ELR (cell line): ENCODE results near the gene RAB3B.
"Not testable (repeated sequence)": the region's sequence is repeated elsewhere in the genome, so short reads cannot be mapped to it uniquely, and the experiment has no call there.

Source experiments
- DNase-seq: peaks from one replicate; pipeline ENCODE4 v3.0.0-alpha.2; 2015; ENCODE audit warnings: low read depth

Gene RAB3B, protein sequence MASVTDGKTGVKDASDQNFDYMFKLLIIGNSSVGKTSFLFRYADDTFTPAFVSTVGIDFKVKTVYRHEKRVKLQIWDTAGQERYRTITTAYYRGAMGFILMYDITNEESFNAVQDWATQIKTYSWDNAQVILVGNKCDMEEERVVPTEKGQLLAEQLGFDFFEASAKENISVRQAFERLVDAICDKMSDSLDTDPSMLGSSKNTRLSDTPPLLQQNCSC

GRCh38 chr1:51990478-51990965 is at the start of gene RAB3B:
TSS of gene RAB3B (minus strand) at chr1:51990700. CDS start at chr1:51977117, 13,583 bp downstream.
- peak; percentile 81 for DNase-seq

DNA sequence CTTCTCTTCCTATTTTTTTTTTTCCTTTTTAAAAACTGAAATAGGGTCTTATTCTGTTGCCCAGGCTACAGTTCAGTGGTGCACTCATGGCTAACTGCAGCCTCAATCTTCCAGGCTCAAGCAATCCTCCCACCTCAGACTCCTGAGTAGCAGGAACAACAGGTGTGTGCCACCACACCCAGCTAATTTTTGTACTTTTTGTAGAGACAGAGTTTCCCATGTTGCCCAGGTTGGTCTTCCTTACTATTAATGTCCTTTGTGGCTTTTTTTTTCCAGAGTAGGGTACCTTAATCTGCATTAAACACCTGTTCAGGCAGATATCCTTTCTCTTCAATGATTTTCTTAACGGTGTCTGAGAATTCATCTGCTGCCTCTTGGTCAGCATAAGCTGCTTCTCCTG is 47.4 kb upstream of the RAB3B start:
- no peak for DNase-seq

GRCh38 chr1:52037402-52037814 is 46.9 kb upstream of the RAB3B start:
- DNase-seq: no peak

- no peak for DNase-seq
Measured at GRCh38 chr1:52034050-52034384, 43.5 kb upstream of the RAB3B start.

- peak; percentile 94 for DNase-seq
Measured at GRCh38 chr1:52033190-52034049, 42.9 kb upstream of the RAB3B start, which contains the start of gene KTI12. TSS of gene KTI12 (minus strand) at chr1:52033810. CDS start at chr1:52033761, 49 bp downstream.

GRCh38 chr1:52032785-52033131 is 42.3 kb upstream of the RAB3B start:
- peak; percentile 74 for DNase-seq

DNA sequence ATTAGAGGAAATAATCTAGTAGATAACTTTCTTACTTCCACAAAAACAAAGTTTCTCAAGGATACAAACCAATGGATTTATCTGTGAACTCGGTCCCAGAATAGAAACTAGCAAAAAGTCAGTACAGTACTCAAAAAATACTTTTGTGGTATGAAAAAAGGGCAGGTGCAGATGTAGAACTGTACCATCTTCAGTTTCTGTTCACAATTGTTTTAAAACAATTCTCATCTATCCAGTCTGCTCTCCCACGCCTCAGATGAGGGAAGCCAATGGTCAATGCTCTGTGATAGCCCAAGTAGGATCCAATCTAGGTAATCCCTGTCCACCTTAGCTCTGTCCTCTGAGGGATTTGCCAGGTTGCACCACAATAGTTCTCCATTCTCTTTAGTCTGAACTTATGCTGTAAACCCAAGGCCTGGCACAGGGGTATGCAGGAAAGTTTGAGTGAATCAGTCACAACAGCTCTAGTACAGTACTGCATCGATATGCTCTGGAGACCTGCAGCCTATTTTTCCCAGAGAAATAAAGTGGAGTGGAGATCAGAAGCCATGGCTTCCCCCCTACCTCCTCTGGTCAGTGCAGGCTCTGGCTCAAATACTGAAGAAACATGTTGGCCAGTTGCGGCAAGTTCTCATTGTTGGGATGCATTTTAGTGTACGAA is 41.8 kb upstream of the RAB3B start:
- DNase-seq: no peak

DNA sequence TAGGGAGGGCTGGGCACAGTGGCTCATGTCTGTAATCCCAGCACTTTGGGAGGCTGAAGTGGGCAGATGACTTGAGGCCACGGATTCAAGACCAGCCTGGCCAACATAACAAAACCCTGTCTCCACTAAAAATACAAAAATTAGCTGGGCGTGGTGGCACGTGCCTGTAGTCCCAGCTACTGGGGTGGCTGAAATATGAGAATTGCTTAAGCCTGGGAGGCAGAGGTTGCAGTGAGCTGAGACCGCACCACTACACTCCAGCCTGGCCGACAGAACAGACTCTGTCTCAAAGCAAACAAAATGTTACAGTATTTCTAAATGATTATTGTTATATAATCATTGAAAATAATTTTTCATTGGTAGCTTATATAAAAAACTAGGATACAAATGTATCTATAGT is 38.3 kb upstream of the RAB3B start:
- not testable (repeated sequence) for DNase-seq

DNA sequence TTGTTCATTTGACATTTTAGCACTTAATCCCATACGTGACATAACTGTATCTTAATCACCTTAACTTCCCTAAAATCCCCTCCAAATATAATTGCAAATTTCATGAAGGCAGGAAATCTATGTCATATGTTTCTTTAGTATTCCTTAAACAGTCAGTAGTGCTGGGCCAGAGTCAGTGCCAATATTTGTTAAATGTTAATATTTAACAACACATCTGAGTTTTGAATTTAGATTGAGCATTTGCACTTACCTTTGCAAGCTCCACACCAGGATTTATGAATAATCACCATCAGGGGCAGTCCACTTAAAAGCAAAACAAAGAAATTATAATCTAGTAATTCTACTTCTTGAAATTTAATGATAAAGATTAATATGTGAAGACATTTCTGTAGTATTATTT is 37.8 kb upstream of the RAB3B start:
- no peak for DNase-seq

DNA sequence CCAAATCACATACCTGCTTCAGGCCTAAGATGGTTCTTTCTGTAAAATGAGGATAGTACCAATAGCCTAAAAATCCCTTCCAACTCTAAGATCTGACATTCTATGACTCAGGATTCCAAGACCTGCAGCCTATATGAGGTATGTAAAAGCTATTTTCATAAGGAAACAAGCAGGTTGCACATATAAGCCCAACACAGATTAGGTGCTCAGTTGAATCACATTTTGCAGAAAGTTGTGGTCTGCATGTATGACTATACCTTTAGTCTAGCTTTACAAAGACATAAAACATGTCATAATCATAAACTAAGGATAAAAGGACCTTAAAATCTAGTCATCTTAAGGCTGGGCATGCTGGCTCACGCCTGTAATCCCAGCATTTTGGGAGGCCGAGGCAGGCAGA is 35.8 kb upstream of the RAB3B start:
- no peak for DNase-seq

DNA sequence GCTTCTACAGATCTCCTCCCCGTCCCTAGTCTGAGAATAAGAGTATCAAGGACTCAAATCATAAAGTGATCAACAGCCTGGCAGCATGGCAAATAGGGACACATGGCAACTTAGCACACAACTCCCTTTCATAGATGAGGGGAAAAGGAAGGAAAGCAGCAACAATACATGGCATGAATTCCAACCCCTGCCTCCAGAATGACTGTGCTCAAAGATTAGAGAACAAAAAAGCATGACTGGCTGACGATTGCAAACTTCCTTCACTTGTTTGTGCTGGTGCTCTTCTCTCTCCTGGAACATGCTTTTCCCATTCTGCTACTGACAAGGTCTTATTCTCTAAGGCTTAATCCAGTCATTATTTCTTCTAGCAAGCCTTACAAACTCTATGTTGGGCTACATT is 31.6 kb upstream of the RAB3B start:
- DNase-seq: no peak

- DNase-seq: no peak
Measured at GRCh38 chr1:52008071-52008809, 17.7 kb upstream of the RAB3B start.

GRCh38 chr1:52007215-52008002 is 16.9 kb upstream of the RAB3B start:
- DNase-seq: no peak

DNA sequence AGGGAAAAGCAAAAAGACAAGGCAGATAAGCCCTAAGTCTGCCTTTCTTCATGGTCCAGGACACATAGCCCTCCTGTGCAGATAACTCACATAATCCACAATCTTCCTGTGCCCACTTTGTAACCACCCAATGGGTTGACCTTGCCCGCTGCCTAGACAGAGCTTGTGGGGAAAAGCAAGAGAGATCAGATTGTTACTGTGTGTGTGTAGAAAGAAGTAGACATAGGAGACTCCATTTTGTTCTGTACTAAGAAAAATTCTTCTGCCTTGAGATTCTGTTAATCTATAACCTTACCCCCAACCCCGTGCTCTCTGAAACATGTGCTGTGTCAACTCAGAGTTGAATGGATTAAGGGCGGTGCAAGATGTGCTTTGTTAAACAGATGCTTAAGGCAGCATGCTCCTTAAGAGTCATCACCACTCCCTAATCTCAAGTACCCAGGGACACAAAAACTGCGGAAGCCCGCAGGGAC is 15.6 kb upstream of the RAB3B start:
- not testable (repeated sequence) for DNase-seq

DNA sequence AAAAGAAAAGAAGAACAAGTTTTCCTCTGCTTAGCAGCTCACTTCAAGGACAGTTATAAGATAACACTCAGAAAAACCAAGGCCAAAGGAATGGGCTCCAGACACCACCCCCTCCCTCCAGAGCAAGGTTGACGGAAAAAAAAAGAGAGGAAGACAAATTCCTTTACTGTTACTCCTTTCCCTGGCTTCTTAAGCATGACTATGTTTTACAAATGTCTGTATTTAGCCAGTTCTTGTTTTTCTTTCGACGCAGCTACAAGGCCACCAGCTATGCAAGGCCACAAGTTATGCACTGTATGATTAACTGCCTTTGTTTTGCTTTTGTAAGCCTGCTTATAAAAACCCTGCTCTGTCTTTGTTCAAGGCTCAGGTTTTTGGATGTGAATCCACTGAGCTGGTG is 15.0 kb upstream of the RAB3B start:
- peak; percentile 69 for DNase-seq

DNA sequence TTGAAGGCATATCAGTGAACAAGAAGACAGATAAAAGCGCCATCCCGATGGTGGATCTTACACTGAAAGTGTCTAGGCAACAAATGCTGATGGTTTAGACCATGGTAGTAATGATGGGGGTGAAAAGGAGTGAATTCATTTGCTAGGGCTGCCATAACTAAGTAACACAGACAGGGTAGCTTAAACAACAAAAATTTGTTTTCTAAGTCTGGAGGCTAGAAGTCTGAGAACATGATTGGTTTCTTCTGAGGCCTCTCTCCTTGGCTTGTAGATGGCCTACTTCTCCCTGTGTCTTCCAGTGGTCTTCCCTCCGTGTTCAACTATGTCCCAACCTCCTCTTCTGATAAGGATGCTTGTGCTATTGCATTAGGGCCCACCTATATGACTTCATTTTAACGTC is 13.4 kb upstream of the RAB3B start:
- no peak for DNase-seq

DNA sequence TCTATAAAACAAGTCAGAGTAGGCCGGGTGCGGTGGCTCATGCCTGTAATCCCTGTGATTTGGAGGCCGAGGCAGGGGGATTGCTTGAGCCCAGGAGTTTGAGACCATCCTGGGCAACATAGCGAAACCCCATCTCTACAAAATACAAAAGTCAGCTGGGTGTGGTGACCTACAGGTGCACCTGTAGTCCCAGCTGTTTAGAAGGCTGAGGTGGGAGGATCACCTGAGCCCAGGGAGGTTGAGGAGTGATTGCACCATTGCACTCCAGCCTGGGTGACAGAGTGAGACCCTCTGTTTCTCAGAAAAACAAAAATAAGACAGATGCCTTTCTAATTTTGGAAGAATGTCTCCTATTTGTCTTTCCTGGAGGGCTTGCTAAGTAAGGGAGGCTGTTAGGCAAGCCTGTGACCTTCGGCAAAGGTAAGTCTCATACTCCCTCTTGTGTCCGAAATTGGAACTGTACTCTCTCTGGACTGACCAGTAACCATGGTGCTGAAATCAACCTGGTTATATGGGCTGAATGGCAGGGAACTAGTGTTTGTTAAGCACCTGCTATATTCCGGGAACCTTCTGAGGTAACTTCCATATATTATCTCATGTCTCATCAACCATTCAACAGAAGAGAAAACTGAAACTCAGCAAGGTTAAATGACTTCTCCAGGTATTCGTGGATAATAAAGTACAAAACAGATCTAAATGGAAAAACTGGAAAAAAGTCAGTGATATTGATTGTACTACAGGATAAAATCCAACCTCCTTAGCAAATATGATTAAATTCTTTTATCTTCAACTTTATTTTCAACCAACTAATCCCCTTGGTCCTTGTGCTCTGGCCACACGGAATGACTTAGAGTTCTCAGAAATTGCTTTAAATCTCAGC is 11.8 kb upstream of the RAB3B start:
- DNase-seq: peak; percentile 93

GRCh38 chr1:51998701-51999100 is 8.2 kb upstream of the RAB3B start:
- no peak for DNase-seq

GRCh38 chr1:51997974-51998382 is 7.5 kb upstream of the RAB3B start:
- no peak for DNase-seq
